Measurements from ENCODE around the gene BLOC1S2. TPM values are rescaled to one million over a fixed set of nuclear protein-coding genes. Genes with fewer than 3 reads are reported as not detected.
"Not testable (repeated sequence)": the region's sequence is repeated elsewhere in the genome, so short reads cannot be mapped to it uniquely, and the experiment has no call there.

Gene BLOC1S2
- 70.4 and 79.6 TPM in 2 replicates for total RNA-seq (2014; rRNA removed; shearing (Covaris generic))
- polyA plus RNA-seq (2015; cell fraction: cytosol; rRNA removed), result 69.8 and 71.8 TPM in 2 replicates
- polyA plus RNA-seq (2015; cell fraction: nucleus; rRNA removed), result 16.4 and 19.4 TPM in 2 replicates

GRCh38 chr10:100286051-100287033 lies at the start of gene BLOC1S2:
TSS of gene BLOC1S2 (minus strand) at chr10:100286680. CDS start at chr10:100286659, 21 bp downstream.
- DNase-seq (ENCODE audit: low read depth), result peak; percentile 84

GRCh38 chr10:100334762-100335161 lies 48.3 kb upstream of the BLOC1S2 start:
- DNase-seq (ENCODE audit: low read depth), result no peak

DNA sequence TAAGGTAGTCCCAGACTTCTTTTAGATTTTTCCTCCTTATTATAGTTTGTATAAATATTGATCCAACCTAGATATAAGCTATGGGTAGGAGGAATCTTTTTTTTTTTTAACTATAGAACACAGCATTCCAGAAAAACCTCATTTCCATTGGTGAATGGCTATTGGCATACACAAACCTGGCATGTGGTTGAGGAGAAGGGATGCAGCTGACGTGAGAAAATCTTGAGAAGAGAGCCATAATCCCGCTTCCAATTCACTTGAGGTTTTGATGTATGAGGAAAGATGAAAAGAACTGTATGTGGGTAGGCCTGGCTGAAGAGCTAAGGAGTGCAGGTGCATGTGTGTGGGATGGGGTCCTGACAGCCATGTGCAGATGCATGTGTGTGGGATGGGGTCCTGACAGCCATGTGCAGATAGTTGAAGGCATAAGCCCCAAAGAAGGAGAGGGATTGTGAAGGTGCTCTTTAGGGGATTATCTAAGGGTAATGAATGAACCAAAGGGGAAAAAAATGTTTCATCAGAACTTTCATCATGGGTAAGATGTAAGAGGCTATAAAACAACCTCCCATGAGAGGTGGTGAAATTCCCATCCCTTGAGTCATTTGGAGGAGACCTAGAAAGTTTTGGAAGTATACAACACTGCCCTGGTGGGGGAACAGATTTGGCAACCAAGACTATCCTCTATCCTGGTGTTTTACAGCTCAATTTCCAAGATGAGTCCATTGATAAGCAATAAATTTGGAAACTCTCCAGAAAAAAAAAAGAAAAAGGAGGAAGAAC lies 47.4 kb upstream of the BLOC1S2 start:
- DNase-seq (ENCODE audit: low read depth), result no peak

DNA sequence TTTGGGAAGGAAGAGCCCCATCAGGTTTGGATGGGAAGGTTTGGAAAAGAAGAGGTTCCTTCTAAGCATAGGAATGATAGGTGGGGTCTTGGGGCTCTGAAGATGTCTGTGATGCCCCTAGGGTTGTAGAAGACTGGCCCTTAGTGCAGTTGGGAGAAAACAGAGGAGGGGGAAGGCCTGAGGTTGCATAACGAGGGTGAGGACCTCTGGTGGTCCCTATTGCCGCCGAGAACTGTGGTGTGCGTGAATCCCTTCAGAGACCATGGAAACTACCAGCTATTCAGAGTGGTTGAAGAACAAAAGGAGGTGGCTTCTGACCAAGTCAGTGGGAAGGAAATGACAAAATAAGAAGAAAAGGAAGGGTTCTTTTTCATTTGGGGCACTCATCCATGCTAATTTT lies 46.6 kb upstream of the BLOC1S2 start:
- no peak for DNase-seq (ENCODE audit: low read depth)

- no peak for DNase-seq (ENCODE audit: low read depth)
Observed at GRCh38 chr10:100330079-100330478, 43.6 kb upstream of the BLOC1S2 start, which contains the start of gene PKD2L1. TSS of gene PKD2L1 (minus strand) at chr10:100330228. CDS start at chr10:100330103, 125 bp downstream.

DNA sequence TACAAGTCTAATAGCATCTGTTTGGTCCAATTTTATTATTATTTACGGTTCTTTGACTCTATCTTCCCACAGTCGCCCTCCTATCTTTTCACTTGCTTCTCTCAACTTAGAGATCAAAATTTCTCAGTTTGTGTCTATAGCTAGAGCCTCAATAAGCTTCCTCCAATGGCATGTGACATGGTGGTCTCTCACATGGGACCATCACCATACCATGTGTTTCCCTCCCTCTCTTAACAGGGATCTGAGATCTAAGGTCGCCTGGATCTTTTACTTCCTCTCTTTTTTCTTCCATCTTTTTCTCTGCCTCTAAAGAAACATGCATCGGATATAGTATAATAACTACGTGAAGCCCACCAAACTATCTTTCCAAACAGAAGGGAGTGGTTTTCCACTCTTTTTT lies 41.7 kb upstream of the BLOC1S2 start:
- DNase-seq (ENCODE audit: low read depth), result no peak

GRCh38 chr10:100327718-100328009 lies 41.2 kb upstream of the BLOC1S2 start:
- DNase-seq (ENCODE audit: low read depth), result no peak

- DNase-seq (ENCODE audit: low read depth), result no peak
Observed at GRCh38 chr10:100327007-100327717, 40.7 kb upstream of the BLOC1S2 start.

DNA sequence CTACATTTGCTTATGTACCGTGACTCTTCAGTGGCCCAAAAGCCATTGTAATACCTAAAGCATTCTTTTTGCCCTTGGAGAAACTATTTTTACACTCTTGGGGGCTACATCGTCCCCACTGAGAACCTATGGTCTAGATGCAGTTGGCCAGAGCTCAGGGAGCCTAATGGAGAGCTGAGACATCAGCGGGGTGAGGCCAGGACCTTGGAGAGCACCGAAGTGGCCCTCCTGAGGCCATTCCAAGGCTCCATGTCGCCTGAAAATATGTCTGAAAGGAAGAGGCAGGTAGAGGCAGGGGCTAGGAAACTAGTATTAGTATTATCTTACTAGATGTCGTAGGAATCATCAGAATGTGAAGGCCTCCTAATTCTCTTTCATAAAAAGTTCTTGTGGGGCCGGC lies 38.7 kb upstream of the BLOC1S2 start:
- DNase-seq (ENCODE audit: low read depth), result no peak

GRCh38 chr10:100319707-100320402 lies 33.4 kb upstream of the BLOC1S2 start:
- DNase-seq (ENCODE audit: low read depth), result no peak

DNA sequence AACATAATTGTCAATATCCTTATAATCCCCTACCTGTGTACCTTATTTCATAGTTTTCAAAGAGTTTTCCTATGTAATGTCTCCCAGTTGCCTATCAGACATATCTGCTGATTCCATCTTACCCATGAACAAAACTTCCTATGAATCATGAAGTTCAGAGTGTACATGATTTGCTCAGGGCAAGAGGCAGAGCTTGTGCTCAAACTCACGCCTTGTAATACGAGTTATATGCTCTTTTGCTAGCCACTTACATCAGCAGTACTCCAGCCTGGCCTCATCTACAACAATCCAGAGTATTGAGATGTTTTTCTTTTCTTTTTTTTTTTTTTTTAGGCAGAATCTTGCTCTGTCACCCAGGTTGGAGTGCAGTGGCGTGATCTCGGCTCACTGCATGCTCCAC lies 31.7 kb upstream of the BLOC1S2 start:
- DNase-seq (ENCODE audit: low read depth), result peak; percentile 11

- no peak for DNase-seq (ENCODE audit: low read depth)
Observed at GRCh38 chr10:100315615-100316014, 29.1 kb upstream of the BLOC1S2 start.

GRCh38 chr10:100311298-100311697 lies 24.8 kb upstream of the BLOC1S2 start:
- no peak for DNase-seq (ENCODE audit: low read depth)

DNA sequence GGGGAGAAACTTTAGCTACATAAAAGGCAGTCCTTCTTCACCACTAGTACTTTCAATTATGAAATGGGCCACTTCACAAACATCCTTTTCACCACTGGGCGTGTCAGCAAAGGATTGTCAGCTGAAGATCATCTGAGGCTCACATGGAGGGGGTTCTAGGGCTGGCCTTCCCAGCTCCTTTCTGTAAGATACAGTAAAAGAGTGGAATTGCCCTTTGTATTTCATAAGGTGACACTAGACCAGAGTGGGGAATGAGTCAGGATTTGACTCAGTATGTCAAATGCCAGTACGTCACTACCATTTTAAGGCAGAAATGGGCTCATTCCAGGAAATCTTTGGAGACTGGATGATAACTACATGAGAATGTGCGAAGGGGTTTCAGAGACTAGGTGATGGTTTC lies 21.2 kb upstream of the BLOC1S2 start:
- DNase-seq (ENCODE audit: low read depth), result peak; percentile 58

DNA sequence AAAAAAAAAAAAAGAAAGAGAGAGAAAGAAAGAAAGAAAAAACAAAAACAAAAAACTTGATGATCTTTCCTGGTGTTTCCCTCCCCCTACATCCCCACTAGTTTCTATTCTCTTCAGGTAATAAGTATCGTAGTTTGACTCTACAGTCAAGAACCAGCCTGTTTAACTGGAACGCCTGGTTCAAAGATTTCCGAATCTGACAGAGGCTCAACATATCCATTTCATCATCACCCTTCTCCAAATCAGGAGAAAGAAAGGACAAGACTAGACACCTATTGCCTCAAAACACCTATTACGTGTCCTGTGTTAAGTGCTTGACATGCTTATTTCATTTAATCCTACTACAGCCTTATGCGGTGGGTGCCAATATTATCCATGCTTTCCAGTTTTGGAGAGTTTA lies 20.4 kb upstream of the BLOC1S2 start:
- no peak for DNase-seq (ENCODE audit: low read depth)

GRCh38 chr10:100304414-100304813 lies 17.9 kb upstream of the BLOC1S2 start:
- DNase-seq (ENCODE audit: low read depth), result no peak

GRCh38 chr10:100303724-100304319 lies 17.3 kb upstream of the BLOC1S2 start:
- no peak for DNase-seq (ENCODE audit: low read depth)

DNA sequence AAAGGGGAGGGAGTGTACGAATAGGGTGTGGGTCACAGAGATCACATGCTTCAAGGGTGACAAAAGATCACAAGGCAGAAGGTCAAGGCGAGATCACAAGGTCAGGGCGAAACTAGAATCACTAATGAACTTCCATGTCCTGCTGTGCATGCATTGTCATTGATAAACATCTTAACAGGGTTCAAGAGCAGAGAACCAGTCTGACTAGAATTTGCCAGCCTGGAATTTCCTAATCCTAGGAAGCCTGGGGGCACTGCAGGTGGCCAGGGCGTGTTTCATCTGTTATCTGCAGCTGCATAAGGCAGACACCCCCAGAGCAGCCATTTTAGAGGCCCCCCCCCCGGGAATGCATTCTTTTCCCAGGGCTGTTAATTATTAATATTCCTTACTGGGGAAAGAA lies 14.6 kb upstream of the BLOC1S2 start:
- not testable (repeated sequence) for DNase-seq (ENCODE audit: low read depth)

GRCh38 chr10:100297242-100297641 lies 10.8 kb upstream of the BLOC1S2 start:
- DNase-seq (ENCODE audit: low read depth), result no peak

GRCh38 chr10:100293066-100293465 lies 6.6 kb upstream of the BLOC1S2 start:
- DNase-seq (ENCODE audit: low read depth), result no peak

Measured in HT1080 (cell line).